Heart left ventricle (tissue), 16 donors: Measurements from ENCODE around the gene NCAPH2. TPM values are rescaled to one million over a fixed set of nuclear protein-coding genes. Genes with fewer than 3 reads are reported as not detected.
"Not testable (repeated sequence)": the region's sequence is repeated elsewhere in the genome, so short reads cannot be mapped to it uniquely, and the experiment has no call there.

Source experiments
- ATAC-seq, 4 donors: fragments of 200-7000 bp; cut with Tn5 transposase; one replicate each; pipeline ENCODE4 v1.9.1; 2020 to 2022; ENCODE audit warnings: moderate library complexity in 4 of 4, mild to moderate bottlenecking in 3 of 4, moderate number of reproducible peaks in 1 of 4
- DNase-seq, 5 donors: peaks; one replicate each; pipeline ENCODE4 v3.0.0-alpha.2; 2020
- H3K27ac ChIP-seq, 12 donors: fragments of 200-600 bp; sonication (generic) in 4 of 12; one replicate each; pipeline versions ENCODE4 v1.5.0 to v1.8.0; 2016 to 2022; ENCODE audit warnings: mild to moderate bottlenecking in 2 of 12
- H3K27me3 ChIP-seq, 9 donors: fragments of 200-600 bp; sonication (generic) in 2 of 9; one replicate each; pipeline versions ENCODE4 v1.5.1 to v1.8.0; 2016 to 2022; ENCODE audit warnings: mild to moderate bottlenecking in 3 of 9
- H3K36me3 ChIP-seq, 9 donors: fragments of 200-600 bp; sonication (generic) in 2 of 9; one replicate each; pipeline versions ENCODE4 v1.5.0 to v1.8.0; 2018 to 2022; ENCODE audit warnings: mild to moderate bottlenecking in 2 of 9
- H3K4me1 ChIP-seq, 12 donors: fragments of 200-600 bp; sonication (generic) in 4 of 12; one replicate each; pipeline versions ENCODE4 v1.5.0 to v1.8.0; 2016 to 2022; ENCODE audit warnings: mild to moderate bottlenecking in 3 of 12
- H3K4me3 ChIP-seq, 12 donors: fragments of 200-600 bp; sonication (generic) in 4 of 12; one replicate each; pipeline versions ENCODE4 v1.5.0 to v1.8.0; 2017 to 2022; ENCODE audit warnings: mild to moderate bottlenecking in 9 of 12, moderate library complexity in 4 of 12
- H3K9me3 ChIP-seq, 12 donors: fragments of 200-600 bp; sonication (generic) in 4 of 12; one replicate each; pipeline versions ENCODE4 v1.5.0 to v1.8.0; 2016 to 2022; ENCODE audit warnings: mild to moderate bottlenecking in 1 of 12
- POLR2A ChIP-seq, 2 donors: fragments of 450-650 bp; IDR thresholded peaks; one replicate each; pipeline ENCODE4 v1.6.1; 2017; ENCODE audit warnings: antibody characterized with exemption in 2 of 2, mild to moderate bottlenecking in 2 of 2, moderate library complexity in 2 of 2
- WGBS, 4 donors: extraction: QIAGEN DNeasy Blood & Tissue Kit in 2 of 4; methylation state at CpG; one replicate each; pipeline versions ENCODE4 v1.1.5 to v1.1.7; 2013 to 2018; 5-methylcytosine and 5-hydroxymethylcytosine counted together
- intact Hi-C, 10 donors: fragments of 100-400 bp; cut with DNase I; formaldehyde crosslinking; loops; one replicate each; pipeline versions ENCODE4 v1.11.1 to v1.14.2; 2022
- polyA plus RNA-seq, 2 donors: library from polyadenylated mRNA; stranded (reverse); fragments of 200-250 nt; gene quantifications; one replicate each; pipeline ENCODE4 v1.2.3, GENCODE V29; 2013
- total RNA-seq, 9 donors: library from RNA; depleted of rRNA in 2 of 9; stranded (reverse); fragments of >200 nt in 2 of 9; fragmentation: NEBNext Ultra II Directional in 3 of 9; extraction: Animal tissue kit (Norgen Biotek cat#: 25700) in 3 of 9; gene quantifications; one replicate each; pipeline versions ENCODE4 v1.1.0 to v1.2.4, GENCODE V29; 2016 to 2023
- TF ChIP-seq, protein P1 (sequence below), 12 donors: fragments of 200-600 bp; sonication (generic) in 4 of 12; IDR thresholded peaks; one replicate each; pipeline versions ENCODE4 v1.5.0 to v1.8.0; 2018 to 2022; ENCODE audit warnings: antibody characterized with exemption in 12 of 12, mild to moderate bottlenecking in 5 of 12
- donor health status: ischemic (EF 13 %, LVEDD 7.1; RV severe dilation, severe dysfunction).
- donor health status: healthy with polysubstance abuse.
- donor health status: DM: no; HTN: yes; CAD: no.
- donor health status: DM: no; HTN: no; CAD: no.
- donor health status: ischemic (EF 25% LVEDD 6.9; RV normal size, moderate dysfunction).
- donor health status: ischemic (EF 25% LVEDD 5.7; RV mildly dilated, moderate dysfunction).
- donor health status: healthy.
- donor health status: DM: yes; HTN: yes; CAD: no.
- donor health status: ischemic (EF 35%, LVEDD 5.7; RV mildly dilated, moderate dysfunction).
- donor health status: nonischemic (EF 11% LVEDD 7.7; RV severe dilation, severe dysfunction).
- donor health status: DM: yes; HTN: yes; CAD: no.
- donor health status: PGD.
- donor health status: ischemic (EF 29% LVEDD 5.4; RV normal size, mild dysfunction).
- donor health status: nonischemic (EF 23%, LVEDD 6.1; RV moderate dilation, normal function).

The NCAPH2 gene
- total and polyA plus RNA-seq, 11 donors, result 24.7 to 43.3 (median 28.1) TPM

GRCh38 chr22:50517495-50518260 lies 9.7 kb downstream of the NCAPH2 start:
- TF ChIP-seq POLR2A (IDR thresholded peaks at IDR 0.05), result no peak
- TF ChIP-seq, protein P1, sequence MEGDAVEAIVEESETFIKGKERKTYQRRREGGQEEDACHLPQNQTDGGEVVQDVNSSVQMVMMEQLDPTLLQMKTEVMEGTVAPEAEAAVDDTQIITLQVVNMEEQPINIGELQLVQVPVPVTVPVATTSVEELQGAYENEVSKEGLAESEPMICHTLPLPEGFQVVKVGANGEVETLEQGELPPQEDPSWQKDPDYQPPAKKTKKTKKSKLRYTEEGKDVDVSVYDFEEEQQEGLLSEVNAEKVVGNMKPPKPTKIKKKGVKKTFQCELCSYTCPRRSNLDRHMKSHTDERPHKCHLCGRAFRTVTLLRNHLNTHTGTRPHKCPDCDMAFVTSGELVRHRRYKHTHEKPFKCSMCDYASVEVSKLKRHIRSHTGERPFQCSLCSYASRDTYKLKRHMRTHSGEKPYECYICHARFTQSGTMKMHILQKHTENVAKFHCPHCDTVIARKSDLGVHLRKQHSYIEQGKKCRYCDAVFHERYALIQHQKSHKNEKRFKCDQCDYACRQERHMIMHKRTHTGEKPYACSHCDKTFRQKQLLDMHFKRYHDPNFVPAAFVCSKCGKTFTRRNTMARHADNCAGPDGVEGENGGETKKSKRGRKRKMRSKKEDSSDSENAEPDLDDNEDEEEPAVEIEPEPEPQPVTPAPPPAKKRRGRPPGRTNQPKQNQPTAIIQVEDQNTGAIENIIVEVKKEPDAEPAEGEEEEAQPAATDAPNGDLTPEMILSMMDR (IDR thresholded peaks at IDR 0.05), result no peak
- Histone ChIP-seq H3K27me3 (no peaks in the 10 kb centered on the region), H3K4me1 (no peaks in the 10 kb centered on the region), H3K4me3 (no peak overlapping the region), H3K36me3 (peaks cover 0 to 73% (median 63%) of the 10 kb centered on the region in 9 donors), H3K27ac (no peak overlapping the region), H3K9me3 (no peaks in the 10 kb centered on the region)
- intact Hi-C loops, result no loop called here
- peak in 1 of 5 donors; percentile 13 for DNase-seq
- no peak for ATAC-seq
- WGBS, 4 donors, result 84 to 92% (median 87%) methylated on average over 14 to 20 of the region's 20 CpGs

DNA sequence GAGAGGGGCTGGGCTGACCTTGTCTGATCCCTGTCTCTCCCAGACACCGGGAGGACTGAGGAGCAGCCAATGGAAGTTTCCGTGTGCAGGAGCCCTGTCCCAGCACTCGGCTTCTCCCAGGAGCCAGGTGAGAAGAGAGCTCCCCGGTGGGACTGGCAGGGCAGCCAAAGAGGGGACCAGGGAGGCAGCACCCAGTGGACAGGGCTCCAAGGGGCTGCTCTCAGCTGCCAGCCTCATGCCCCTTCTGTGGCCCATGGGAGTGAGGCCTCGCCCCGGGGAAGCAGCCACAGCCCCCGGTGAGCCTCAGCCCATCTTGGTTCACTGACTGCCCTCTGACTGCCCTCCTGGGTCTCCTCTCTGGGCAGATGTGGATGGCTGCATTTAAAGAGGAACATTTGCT lies 10.6 kb downstream of the NCAPH2 start:
- intact Hi-C loops, result no loop called here
- DNase-seq, result peak in 1 of 5 donors; percentile 11

DNA sequence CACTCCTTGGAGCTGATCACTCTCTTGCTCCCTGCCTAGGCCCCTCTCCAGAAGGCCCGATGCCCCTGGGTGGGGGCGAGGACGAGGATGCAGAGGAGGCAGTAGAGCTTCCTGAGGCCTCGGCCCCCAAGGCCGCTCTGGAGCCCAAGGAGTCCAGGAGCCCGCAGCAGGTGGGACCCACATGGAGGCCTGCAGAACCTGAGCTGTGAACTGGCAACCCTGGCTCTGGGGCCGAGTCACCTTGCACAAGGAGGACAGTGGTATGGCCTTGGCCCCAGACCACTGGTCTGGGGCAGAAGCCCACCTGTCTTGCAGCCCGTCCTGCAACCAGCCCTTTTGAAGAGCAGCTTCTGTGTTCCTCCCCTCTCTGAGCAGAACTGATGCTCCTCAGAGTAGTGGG lies 11.1 kb downstream of the NCAPH2 start:
- intact Hi-C loops, result no loop called here
- DNase-seq, result peak in 1 of 5 donors; percentile 12
- H3K4me1 ChIP-seq, result peaks cover 0 to 5% (median 2%) of the 10 kb centered on the region in 12 donors

More for the DNA sequence above, 10.6 kb downstream of the NCAPH2 start:
- no peak for TF ChIP-seq POLR2A (IDR thresholded peaks at IDR 0.05)
- TF ChIP-seq, protein P1 (IDR thresholded peaks at IDR 0.05), result no peak
- H3K27me3 ChIP-seq, result no peaks in the 10 kb centered on the region
- peaks cover 0 to 83% (median 71%) of the 10 kb centered on the region in 9 donors for H3K36me3 ChIP-seq
- H3K27ac ChIP-seq, result no peak overlapping the region
- H3K9me3 ChIP-seq, result no peaks in the 10 kb centered on the region
- no peaks in the 10 kb centered on the region for H3K4me1 ChIP-seq
- no peak for ATAC-seq
- no peak overlapping the region for H3K4me3 ChIP-seq
- WGBS, 4 donors, result 94 to 95% (median 95%) methylated on average over 6 to 7 of the region's 7 CpGs

DNA sequence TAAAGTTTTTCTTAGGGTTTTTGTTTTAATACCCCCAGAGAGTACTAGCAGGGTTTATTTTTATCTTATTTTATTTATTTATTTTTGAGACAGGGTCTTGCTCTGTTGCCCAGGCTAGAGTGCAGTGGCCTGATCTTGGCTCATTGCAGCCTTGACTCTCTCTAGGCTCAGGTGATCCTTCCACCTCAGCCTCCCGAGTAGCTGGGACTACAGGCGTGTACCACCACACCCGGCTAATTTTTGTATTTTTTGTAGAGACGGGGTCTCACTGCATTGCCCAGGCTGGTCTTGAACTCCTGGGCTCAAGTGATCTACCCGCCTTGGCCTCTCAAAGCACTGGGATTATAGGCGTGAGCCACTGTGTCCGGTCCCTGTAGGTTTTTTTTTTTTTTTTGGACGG lies 12.2 kb downstream of the NCAPH2 start:
- H3K9me3 ChIP-seq, H3K27ac ChIP-seq, ATAC-seq, H3K4me3 ChIP-seq, DNase-seq, H3K27me3 ChIP-seq: not testable (repeated sequence)
- WGBS, 4 donors, result 95 to 96% (median 95%) methylated on average over 8 of the region's 8 CpGs
- Histone ChIP-seq H3K4me1 (peaks cover 0 to 15% (median 12%) of the 10 kb centered on the region in 12 donors), H3K36me3 (peaks cover 0 to 92% (median 76%) of the 10 kb centered on the region in 9 donors)
- intact Hi-C loops, result loop anchor here in 1 of 10 donors (10.0 kb wide), 1 partner anchor 275 kb away; the partner anchor contains the start of gene TUBGCP6

More for the DNA sequence above, 11.1 kb downstream of the NCAPH2 start:
- ATAC-seq, result no peak
- 92 to 98% (median 96%) methylated on average over 7 to 8 of the region's 8 CpGs for WGBS, 4 donors
- Histone ChIP-seq H3K36me3 (peaks cover 0 to 88% (median 76%) of the 10 kb centered on the region in 9 donors), H3K27ac (no peak overlapping the region), H3K9me3 (no peaks in the 10 kb centered on the region), H3K27me3 (no peaks in the 10 kb centered on the region), H3K4me3 (no peak overlapping the region)
- TF ChIP-seq POLR2A (IDR thresholded peaks at IDR 0.05), result no peak
- TF ChIP-seq, protein P1 (IDR thresholded peaks at IDR 0.05), result no peak
